NCI-H1694 treated with DMSO at 0.1 percent for 48 hours (cell line): ENCODE data around the gene HYLS1.
"Not testable (repeated sequence)": the region's sequence is repeated elsewhere in the genome, so short reads cannot be mapped to it uniquely, and the experiment has no call there.

Experiments
- DNase-seq: peaks from one replicate; lab custom pipeline; 2025; lab: John Stamatoyannopoulos, UW

Gene HYLS1

GRCh38 chr11:125887373-125888324, at the start of gene HYLS1:
TSS of gene HYLS1 (plus strand) at chr11:125887668. CDS start at chr11:125899369, 11,701 bp downstream.
- DNase-seq = peak; percentile 11

- DNase-seq = no peak
These were observed 45.0 kb upstream of the HYLS1 start for GRCh38 chr11:125842321-125842948.

- no peak for DNase-seq
These were observed 41.3 kb upstream of the HYLS1 start for GRCh38 chr11:125846188-125846587.

GRCh38 chr11:125857670-125858069, 29.8 kb upstream of the HYLS1 start:
- not testable (repeated sequence) for DNase-seq

GRCh38 chr11:125862786-125863185, 24.7 kb upstream of the HYLS1 start:
- not testable (repeated sequence) for DNase-seq

- DNase-seq = not testable (repeated sequence)
These were observed 22.1 kb upstream of the HYLS1 start for GRCh38 chr11:125865354-125865753.

- no peak for DNase-seq
These were observed 17.9 kb upstream of the HYLS1 start for GRCh38 chr11:125869521-125869920.

- no peak for DNase-seq
These were observed 15.9 kb upstream of the HYLS1 start for GRCh38 chr11:125871391-125872137.

GRCh38 chr11:125872138-125872491, 15.4 kb upstream of the HYLS1 start:
- no peak for DNase-seq

GRCh38 chr11:125873881-125874555, 13.4 kb upstream of the HYLS1 start:
- DNase-seq = no peak

- DNase-seq = peak; percentile 12
These were observed 12.8 kb upstream of the HYLS1 start for GRCh38 chr11:125874556-125875124.

GRCh38 chr11:125881291-125881690, 6.2 kb upstream of the HYLS1 start:
- no peak for DNase-seq

- DNase-seq = no peak
These were observed 4.1 kb upstream of the HYLS1 start for GRCh38 chr11:125883375-125883774.

GRCh38 chr11:125886997-125887372, 483 bp upstream of the HYLS1 start:
- DNase-seq = no peak

GRCh38 chr11:125890447-125891100, 3.1 kb downstream of the HYLS1 start:
- DNase-seq = no peak

GRCh38 chr11:125892071-125892470, 4.6 kb downstream of the HYLS1 start:
- DNase-seq = no peak

GRCh38 chr11:125892994-125893393, 5.5 kb downstream of the HYLS1 start:
- DNase-seq = no peak

- DNase-seq = no peak
These were observed 14.4 kb downstream of the HYLS1 start for GRCh38 chr11:125901872-125902271.

- DNase-seq = no peak
These were observed 14.9 kb downstream of the HYLS1 start for GRCh38 chr11:125902277-125902926.

- DNase-seq = peak; percentile 41
These were observed 15.7 kb downstream of the HYLS1 start, which contains the start of gene PUS3 for GRCh38 chr11:125902927-125903710. TSS of gene PUS3 (minus strand) at chr11:125903206. CDS start at chr11:125896284, 6,922 bp downstream.
